ENCODE data around the gene CLIC4. TPM values are rescaled to one million over a fixed set of nuclear protein-coding genes. Genes with fewer than 3 reads are reported as not detected.

CLIC4 gene
- total RNA-seq, 1 experiment from 2014 or later, result 262 TPM

- TF ChIP-seq PREB (CRISPR knock-in tag; IDR thresholded peaks at IDR 0.05; ENCODE audit: borderline replicate concordance) (no peak), NFYB (CRISPR knock-in tag; conservative IDR thresholded peaks at IDR 0.05; ENCODE audit: low read depth) (no peak), FOXK1 (CRISPR knock-in tag; IDR thresholded peaks at IDR 0.05) (no peak), E2F5 (CRISPR knock-in tag; IDR thresholded peaks at IDR 0.05) (no peak), ZNF396 (CRISPR knock-in tag; IDR thresholded peaks at IDR 0.05; ENCODE audit: borderline replicate concordance) (no peak), FOXP1 (CRISPR knock-in tag; IDR thresholded peaks at IDR 0.05; ENCODE audit: borderline replicate concordance) (no peak), SOX15 (CRISPR knock-in tag; IDR thresholded peaks at IDR 0.05) (no peak), ZNF425 (CRISPR knock-in tag; conservative IDR thresholded peaks at IDR 0.05) (no peak), AR (CRISPR knock-in tag; IDR thresholded peaks at IDR 0.05) (no peak)
Observed at GRCh38 chr1:24850328-24850920, 105.2 kb downstream of the CLIC4 start (continued).

- Mint-ChIP-seq H3K36me3 (no peaks in the 10 kb centered on the region), H3K27ac (no peak overlapping the region), H3K4me3 (no peak overlapping the region), H3K9me3 (no peaks in the 10 kb centered on the region), H3K4me1 (0 out of 2 replicates have a peak, but pooled peaks cover 3% of the 10 kb centered on the region), H3K27me3 (ENCODE audit: low read depth) (peaks cover 12% of the 10 kb centered on the region)
- CTCF ChIA-PET, result interaction anchor here (0.7 to 2.2 kb wide), 2 partner anchors 44 to 87 kb away, joined by 4 to 7 read pairs; no protein-coding TSS in a partner anchor
- ATAC-seq (no peak), DNase-seq (ENCODE audit: low spot score) (no peak)
- POLR2A ChIA-PET, result no interaction called here
- TF ChIP-seq RORB (CRISPR knock-in tag; IDR thresholded peaks at IDR 0.05) (no peak), E2F5 (CRISPR knock-in tag; IDR thresholded peaks at IDR 0.05) (no peak), TEAD4 (CRISPR knock-in tag; IDR thresholded peaks at IDR 0.05) (no peak), ERG (CRISPR knock-in tag; IDR thresholded peaks at IDR 0.05) (no peak), PRDM15 (CRISPR knock-in tag; IDR thresholded peaks at IDR 0.05) (no peak), ATF1 (CRISPR knock-in tag; IDR thresholded peaks at IDR 0.05) (no peak), TP53 (CRISPR knock-in tag; IDR thresholded peaks at IDR 0.05) (no peak), FOXP4 (CRISPR knock-in tag; IDR thresholded peaks at IDR 0.05) (no peak)
Observed at GRCh38 chr1:24853649-24854048, 108.4 kb downstream of the CLIC4 start.
